HUES64 (cell line): ENCODE results near the gene PLCB4.

ENCODE experiments used
- H3K27ac ChIP-seq: 2 replicates; pipeline ENCODE4 v1.7.0; 2013; ENCODE audit warnings: low read depth, low read length, inconsistent platforms
- H3K27me3 ChIP-seq: 2 replicates; pipeline ENCODE4 v1.6.1; 2013; ENCODE audit warnings: mild to moderate bottlenecking, low read length; ENCODE audit not compliant: insufficient read depth
- H3K36me3 ChIP-seq: 2 replicates; pipeline ENCODE4 v1.6.1; 2013; ENCODE audit warnings: mild to moderate bottlenecking, low read length; ENCODE audit not compliant: insufficient read depth
- H3K4me1 ChIP-seq: 2 replicates; pipeline ENCODE4 v1.6.1; 2013; ENCODE audit warnings: mild to moderate bottlenecking, low read length, moderate library complexity; ENCODE audit not compliant: insufficient read depth
- H3K4me3 ChIP-seq: 2 replicates; pipeline ENCODE4 v1.5.1; 2013; ENCODE audit warnings: mild to moderate bottlenecking, low read length, moderate library complexity
- H3K9ac ChIP-seq: 2 replicates; pipeline ENCODE4 v1.6.1; 2013; ENCODE audit warnings: mild to moderate bottlenecking, low read depth, low read length
- H3K9me3 ChIP-seq: 2 replicates; pipeline ENCODE4 v1.6.1; 2013; ENCODE audit warnings: low read depth, low read length; ENCODE audit not compliant: insufficient read depth
- WGBS: fragments of 150-250, 120-280 bp; methylation state at CpG from one replicate; pipeline ENCODE4 v1.1.7; 2013; ENCODE audit warnings: missing lambda C conversion rate; 5-methylcytosine and 5-hydroxymethylcytosine counted together

The PLCB4 gene

DNA sequence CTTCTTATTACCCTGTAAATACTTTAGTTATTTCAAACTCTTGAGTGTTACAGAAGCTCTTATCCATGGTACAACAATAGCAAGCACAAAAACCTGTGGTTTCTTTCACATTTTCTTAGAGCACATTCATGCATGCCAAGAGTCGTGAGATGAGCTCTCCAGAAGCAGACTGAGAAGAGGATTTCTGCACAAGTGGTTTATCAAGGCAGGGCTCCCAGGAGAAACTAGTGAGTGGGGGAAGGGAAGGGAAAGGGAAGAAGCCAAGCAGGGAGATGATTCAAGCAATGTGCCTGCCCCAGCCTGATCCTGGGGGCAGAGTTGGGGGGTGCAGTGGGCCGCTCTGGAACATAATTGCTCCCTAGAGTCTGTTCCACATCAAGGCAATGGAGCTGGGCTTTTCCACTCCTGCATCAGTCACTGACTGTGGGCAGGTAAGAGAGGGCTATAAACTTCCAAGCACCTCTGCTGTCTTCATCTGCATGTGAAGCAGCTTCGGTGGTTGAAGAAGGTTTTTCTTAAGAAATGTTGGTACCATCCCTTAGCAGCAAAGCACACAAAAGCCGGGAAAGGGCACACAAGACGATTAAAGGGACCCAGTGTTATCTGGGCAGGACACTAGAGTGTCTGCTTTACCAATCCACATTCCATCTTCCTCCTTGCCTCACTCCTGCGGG is 152.1 kb downstream of the PLCB4 start:
- Histone ChIP-seq H3K27ac (peak overlapping the region; percentile 10; the same call in 1 of the 2 replicates), H3K4me3 (no peak overlapping the region), H3K9ac (no peak overlapping the region), H3K9me3 (no peaks in the 10 kb centered on the region), H3K36me3 (no peaks in the 10 kb centered on the region), H3K27me3 (no peaks in the 10 kb centered on the region), H3K4me1 (peaks cover 13% of the 10 kb centered on the region)
- 70% methylated on average over 6 of the region's 6 CpGs for WGBS

DNA sequence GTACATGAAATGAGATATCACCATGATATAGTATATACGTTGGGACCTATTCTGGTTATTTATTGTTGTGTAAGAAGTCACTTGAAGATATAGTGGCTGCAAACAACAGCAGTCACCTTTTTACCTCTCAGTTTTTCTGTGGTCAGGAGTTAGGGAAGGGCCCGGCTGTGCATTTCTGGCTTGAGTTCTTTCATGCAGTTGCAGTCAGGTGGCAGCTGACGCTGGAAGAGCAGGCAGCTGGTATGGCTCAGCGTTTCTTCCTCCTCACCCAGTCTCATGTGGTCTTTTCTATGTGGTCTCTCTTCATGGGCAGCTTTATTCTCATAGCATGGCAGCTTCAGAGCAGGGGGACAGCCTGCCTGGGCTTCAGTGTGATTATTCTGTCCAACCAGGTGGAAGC is 154.4 kb downstream of the PLCB4 start:
- H3K4me1 ChIP-seq = peaks cover 13% of the 10 kb centered on the region
- no peak overlapping the region for H3K27ac ChIP-seq
- H3K36me3 ChIP-seq = no peaks in the 10 kb centered on the region
- WGBS = 95% methylated on average over 4 of the region's 4 CpGs
- no peaks in the 10 kb centered on the region for H3K27me3 ChIP-seq
- no peak overlapping the region for H3K4me3 ChIP-seq
- H3K9ac ChIP-seq = no peak overlapping the region
- no peaks in the 10 kb centered on the region for H3K9me3 ChIP-seq

GRCh38 chr20:9225879-9226278 is 157.0 kb downstream of the PLCB4 start:
- H3K9ac ChIP-seq = no peak overlapping the region
- no peaks in the 10 kb centered on the region for H3K36me3 ChIP-seq
- H3K4me1 ChIP-seq = peaks cover 8% of the 10 kb centered on the region
- no peaks in the 10 kb centered on the region for H3K27me3 ChIP-seq
- H3K4me3 ChIP-seq = no peak overlapping the region
- no peak overlapping the region for H3K27ac ChIP-seq
- no peaks in the 10 kb centered on the region for H3K9me3 ChIP-seq
- 81% methylated on average over 4 of the region's 4 CpGs for WGBS

- no peaks in the 10 kb centered on the region for H3K9me3 ChIP-seq
- 95% methylated on average over 1 of the region's 1 CpG for WGBS
- H3K27ac ChIP-seq = no peak overlapping the region
- H3K36me3 ChIP-seq = no peaks in the 10 kb centered on the region
- H3K4me3 ChIP-seq = no peak overlapping the region
- no peaks in the 10 kb centered on the region for H3K27me3 ChIP-seq
- H3K4me1 ChIP-seq = no peaks in the 10 kb centered on the region
- no peak overlapping the region for H3K9ac ChIP-seq
Measured at GRCh38 chr20:9227896-9228615, 159.2 kb downstream of the PLCB4 start.

DNA sequence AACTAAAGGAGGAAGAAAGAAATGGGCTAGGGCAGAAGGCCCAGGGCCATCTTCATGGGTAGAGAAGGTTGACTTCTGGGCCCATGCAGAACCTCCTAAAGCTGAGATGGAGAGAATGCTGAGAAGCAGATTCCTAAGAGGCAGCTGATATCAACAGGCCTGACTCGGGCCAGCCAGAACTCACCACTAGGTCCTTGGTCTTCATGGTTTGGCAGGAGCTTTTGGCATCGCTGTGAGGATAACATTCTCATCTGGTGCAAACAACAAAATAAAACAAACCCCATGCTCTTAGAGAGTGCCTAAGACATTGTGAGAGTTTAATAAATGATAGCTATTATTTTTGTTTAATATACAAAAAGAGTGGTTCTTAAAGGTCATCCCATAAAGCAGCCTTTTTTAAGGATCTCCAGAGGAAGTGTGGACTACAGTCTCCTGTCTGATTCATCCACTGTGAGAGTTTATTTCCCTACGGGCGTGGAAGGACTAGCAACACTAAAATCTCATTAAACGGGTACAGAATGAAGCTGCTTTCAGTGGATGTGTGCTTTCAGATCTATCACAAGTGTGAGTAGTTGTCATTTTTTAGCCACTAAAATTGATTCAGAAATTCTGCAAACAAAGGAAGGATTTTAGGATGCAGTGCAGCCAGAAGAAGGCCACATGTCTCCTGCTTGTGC is 160.0 kb downstream of the PLCB4 start:
- H3K4me1 ChIP-seq = no peaks in the 10 kb centered on the region
- H3K9me3 ChIP-seq = no peaks in the 10 kb centered on the region
- H3K9ac ChIP-seq = no peak overlapping the region
- no peaks in the 10 kb centered on the region for H3K36me3 ChIP-seq
- H3K4me3 ChIP-seq = no peak overlapping the region
- H3K27ac ChIP-seq = no peak overlapping the region
- WGBS = 99% methylated on average over 5 of the region's 5 CpGs
- H3K27me3 ChIP-seq = no peaks in the 10 kb centered on the region

DNA sequence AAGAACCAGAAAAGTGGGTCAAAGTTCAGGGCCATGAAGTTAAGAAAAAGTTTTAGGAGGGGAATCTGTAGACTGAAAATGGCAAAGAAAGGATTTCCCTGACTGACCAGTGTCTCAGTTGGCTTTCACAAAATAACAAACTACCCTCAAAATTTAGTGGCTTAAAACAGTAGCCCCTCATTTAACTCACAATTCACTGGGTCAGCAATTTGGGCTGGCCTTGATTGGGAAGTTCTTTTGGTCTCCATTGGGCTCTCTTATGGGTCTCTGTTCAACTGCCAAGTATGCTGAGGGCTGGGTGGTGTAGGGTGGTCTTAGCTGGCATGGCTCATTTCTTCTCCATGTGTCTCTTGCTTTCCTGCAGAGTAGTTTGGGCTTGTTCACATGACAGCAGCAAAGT is 161.5 kb downstream of the PLCB4 start:
- H3K4me1 ChIP-seq = no peaks in the 10 kb centered on the region
- no peaks in the 10 kb centered on the region for H3K27me3 ChIP-seq
- peaks cover 12% of the 10 kb centered on the region for H3K9me3 ChIP-seq
- no peak overlapping the region for H3K9ac ChIP-seq
- H3K36me3 ChIP-seq = no peaks in the 10 kb centered on the region; the same call in 1 of the 2 replicates
- H3K4me3 ChIP-seq = no peak overlapping the region
- no peak overlapping the region for H3K27ac ChIP-seq

DNA sequence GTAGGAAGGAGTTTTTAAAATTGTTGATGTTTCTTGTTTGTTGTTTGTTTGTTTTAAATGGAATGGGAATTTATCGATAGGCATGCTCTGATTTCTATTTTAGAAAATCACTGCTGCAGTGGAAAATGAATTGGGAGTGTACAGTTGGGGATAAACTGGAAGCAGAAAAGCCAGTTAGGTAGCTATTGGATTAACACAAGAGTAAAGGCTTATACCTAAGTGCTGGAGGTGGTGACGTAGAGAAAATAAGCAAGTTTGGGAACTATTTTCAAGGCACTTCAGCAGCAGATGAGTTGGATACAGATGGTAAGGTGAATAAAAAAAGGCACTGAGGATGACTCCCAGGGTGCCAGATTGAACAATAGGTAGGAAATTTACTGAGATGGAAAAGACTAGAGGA is 164.9 kb downstream of the PLCB4 start:
- Histone ChIP-seq H3K36me3 (peaks cover 3% of the 10 kb centered on the region), H3K4me1 (no peaks in the 10 kb centered on the region), H3K27ac (no peak overlapping the region), H3K9ac (no peak overlapping the region), H3K9me3 (peaks cover 25% of the 10 kb centered on the region), H3K4me3 (no peak overlapping the region), H3K27me3 (no peaks in the 10 kb centered on the region)
- 93% methylated on average over 2 of the region's 2 CpGs for WGBS

DNA sequence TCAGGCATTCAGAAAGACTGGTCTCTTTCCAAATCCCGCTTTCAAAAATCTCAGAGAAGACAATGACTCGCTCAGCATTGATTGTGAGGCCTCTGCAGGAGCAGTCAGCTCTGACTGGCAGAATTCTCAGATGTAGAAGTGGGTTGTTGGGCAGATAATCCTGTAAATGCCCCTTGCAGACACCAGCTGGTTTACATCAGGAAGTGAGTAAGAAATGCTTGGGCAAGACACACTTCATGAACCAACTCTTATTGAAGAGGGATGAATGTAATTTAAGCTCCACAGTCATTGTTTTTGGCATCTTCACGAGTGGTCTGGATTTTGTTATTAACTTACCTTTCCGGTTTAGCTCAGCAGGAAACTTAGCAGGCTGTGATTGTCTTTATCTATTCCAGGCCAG is 166.6 kb downstream of the PLCB4 start:
- no peak overlapping the region for H3K27ac ChIP-seq
- H3K9me3 ChIP-seq = peaks cover 25% of the 10 kb centered on the region
- no peak overlapping the region for H3K4me3 ChIP-seq
- H3K27me3 ChIP-seq = no peaks in the 10 kb centered on the region
- H3K4me1 ChIP-seq = peaks cover 2% of the 10 kb centered on the region; the same call in 1 of the 2 replicates
- WGBS = 94% methylated on average over 4 of the region's 4 CpGs
- no peak overlapping the region for H3K9ac ChIP-seq
- H3K36me3 ChIP-seq = peaks cover 3% of the 10 kb centered on the region

- no peak overlapping the region for H3K27ac ChIP-seq
- H3K9me3 ChIP-seq = peaks cover 25% of the 10 kb centered on the region
- no peak overlapping the region for H3K9ac ChIP-seq
- peaks cover 3% of the 10 kb centered on the region for H3K36me3 ChIP-seq
- H3K4me1 ChIP-seq = peaks cover 3% of the 10 kb centered on the region; the same call in 1 of the 2 replicates
- no peaks in the 10 kb centered on the region for H3K27me3 ChIP-seq
- WGBS = 96% methylated on average over 4 of the region's 4 CpGs
- no peak overlapping the region for H3K4me3 ChIP-seq
Measured at GRCh38 chr20:9236458-9236857, 167.6 kb downstream of the PLCB4 start.

DNA sequence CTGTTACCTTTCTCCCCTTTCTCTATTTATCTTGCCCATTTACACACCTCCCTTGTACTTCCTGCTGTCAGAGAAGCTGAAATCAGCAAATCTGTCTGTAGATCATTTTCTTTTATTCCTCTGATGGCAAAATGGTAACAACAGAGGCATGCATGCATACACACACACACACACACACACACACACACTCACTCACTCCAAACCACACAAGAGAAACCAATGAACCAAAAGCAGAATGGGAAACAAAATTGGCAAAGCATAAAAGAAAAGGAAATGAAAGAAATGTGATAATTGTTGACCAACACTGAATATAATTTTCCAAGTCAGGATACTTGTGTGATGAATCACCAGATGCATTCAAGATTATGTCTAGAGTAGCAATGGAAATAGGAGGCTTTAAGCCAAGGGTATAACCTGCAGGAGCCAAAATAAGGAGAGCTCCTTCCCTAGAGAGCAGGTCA is 172.4 kb downstream of the PLCB4 start:
- Histone ChIP-seq H3K9ac (no peak overlapping the region), H3K9me3 (peaks cover 4% of the 10 kb centered on the region; the same call in 1 of the 2 replicates), H3K36me3 (peaks cover 1% of the 10 kb centered on the region; the same call in 1 of the 2 replicates), H3K4me3 (no peak overlapping the region), H3K4me1 (peaks cover 12% of the 10 kb centered on the region; the same call in 1 of the 2 replicates), H3K27ac (no peak overlapping the region), H3K27me3 (no peaks in the 10 kb centered on the region)

DNA sequence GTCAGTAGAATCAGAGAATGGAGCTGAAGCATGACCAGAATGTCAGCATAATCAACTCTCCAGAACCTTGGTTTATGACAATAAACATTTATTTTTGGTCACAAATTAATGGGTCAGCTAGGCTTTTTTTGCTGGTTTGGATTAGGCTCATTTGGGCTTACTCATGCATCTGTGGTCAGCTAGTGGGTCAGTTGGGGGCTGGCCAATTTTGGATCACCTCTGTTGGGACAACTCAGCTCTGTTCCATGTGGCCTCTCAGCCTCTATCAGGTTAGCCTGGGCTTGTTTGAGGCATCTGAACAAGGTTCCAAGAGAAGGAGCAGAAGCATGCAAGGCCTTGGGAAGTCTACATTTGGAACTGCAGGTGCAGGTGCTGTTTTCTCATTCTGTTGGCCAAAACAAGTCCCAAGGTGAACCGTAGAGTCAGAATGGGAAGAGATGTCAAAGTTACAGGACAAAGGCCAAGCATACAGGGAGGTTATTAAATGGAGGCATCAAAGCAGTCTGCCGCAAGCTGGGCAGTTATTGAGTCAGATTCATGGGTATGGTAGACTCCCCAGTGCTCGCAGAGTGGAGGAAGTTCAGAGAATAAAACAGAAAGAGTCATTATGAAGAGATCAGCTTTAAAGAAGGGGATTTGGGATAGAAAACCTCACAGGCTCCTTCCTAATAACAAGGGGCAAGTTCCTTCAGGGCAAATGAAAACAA is 173.0 kb downstream of the PLCB4 start:
- Histone ChIP-seq H3K4me1 (peaks cover 12% of the 10 kb centered on the region; the same call in 1 of the 2 replicates), H3K36me3 (no peaks in the 10 kb centered on the region), H3K27me3 (no peaks in the 10 kb centered on the region), H3K4me3 (no peak overlapping the region), H3K9ac (no peak overlapping the region), H3K27ac (no peak overlapping the region), H3K9me3 (no peaks in the 10 kb centered on the region)
- WGBS = 91% methylated on average over 3 of the region's 3 CpGs
